K562 (cell line): ENCODE results near the gene PBX2. TPM values are rescaled to one million over a fixed set of nuclear protein-coding genes. Genes with fewer than 3 reads are reported as not detected.

Source experiments
- CBX1 ChIP-seq: sonication (generic); IDR thresholded peaks from 2 replicates; pipeline ENCODE4 v1.6.1; 2016; ENCODE audit warnings: antibody characterized with exemption, low read depth, mild to moderate bottlenecking
- CREB3 ChIP-seq: fragments of 450-650 bp; conservative IDR thresholded peaks from 2 replicates; pipeline ENCODE4 v1.6.1; 2016; ENCODE audit warnings: missing genetic modification characterization, low read depth, mild to moderate bottlenecking, missing compliant biosample characterization, moderate library complexity
- CTCF ChIP-seq, 3 experiments: IDR thresholded peaks in 2 of 3; conservative IDR thresholded peaks in 1 of 3; 2 replicates each; pipeline ENCODE4 v1.5.1; 2011 to 2012; ENCODE audit warnings: low read length in 3 of 3, mild to moderate bottlenecking in 3 of 3, control low read depth in 2 of 3, improper control_type of control experiment in 1 of 3, inconsistent platforms in 1 of 3, low read depth in 1 of 3, mixed read lengths in 1 of 3, moderate library complexity in 1 of 3; ENCODE audit not compliant: insufficient read depth in 2 of 3
- FUS ChIP-seq: fragments of 200-400 bp; formaldehyde crosslinking; optimal IDR thresholded peaks from 2 replicates; pipeline ENCODE3; 2017; ENCODE audit warnings: low read depth, low read length
- HNRNPUL1 ChIP-seq: fragments of 200-400 bp; formaldehyde crosslinking; IDR thresholded peaks from 2 replicates; pipeline ENCODE4 v1.6.1; 2017; ENCODE audit warnings: low read length
- SFPQ ChIP-seq: fragments of 200-400 bp; formaldehyde crosslinking; IDR thresholded peaks from 2 replicates; pipeline ENCODE4 v1.6.1; 2017; ENCODE audit warnings: mild to moderate bottlenecking, low read depth, low read length, moderate library complexity
- TAF15 ChIP-seq: fragments of 200-400 bp; formaldehyde crosslinking; IDR thresholded peaks from 2 replicates; pipeline ENCODE4 v1.6.1; 2017; ENCODE audit warnings: mild to moderate bottlenecking, low read depth, low read length, moderate library complexity
- TRIM25 ChIP-seq: fragments of 450-650 bp; IDR thresholded peaks from 2 replicates; pipeline ENCODE4 v1.7.0; 2016; ENCODE audit warnings: borderline replicate concordance
- ZNF12 ChIP-seq: sonication (generic); formaldehyde crosslinking; IDR thresholded peaks from 2 replicates; pipeline ENCODE4 v1.4.0; 2020; ENCODE audit warnings: mild to moderate bottlenecking, missing genetic modification reagents
- ZNF263 ChIP-seq: sonication (generic); formaldehyde crosslinking; IDR thresholded peaks from 2 replicates; pipeline ENCODE4 v1.8.0; 2022; ENCODE audit warnings: mild to moderate bottlenecking, missing genetic modification reagents, borderline replicate concordance
- ZNF347 ChIP-seq: fragments of 450-650 bp; formaldehyde crosslinking; IDR thresholded peaks from 2 replicates; pipeline ENCODE4 v1.4.0; 2020; ENCODE audit warnings: low read depth, mild to moderate bottlenecking, moderate library complexity
- ZNF398 ChIP-seq: fragments of 250-450 bp; sonication (Bioruptor Pico); IDR thresholded peaks from 2 replicates; pipeline ENCODE4 v1.8.0; 2021; ENCODE audit warnings: moderate library complexity, mild to moderate bottlenecking, inconsistent platforms
- ZNF408 ChIP-seq: fragments of 250-450 bp; sonication (Bioruptor Pico); IDR thresholded peaks from 2 replicates; pipeline ENCODE4 v1.4.0; 2020; ENCODE audit warnings: low read depth, mild to moderate bottlenecking, moderate library complexity
- ZNF589 ChIP-seq: fragments of 200-800 bp; sonication (Bioruptor generic); IDR thresholded peaks from 2 replicates; pipeline ENCODE4 v1.6.1; 2016; ENCODE audit warnings: low read depth, missing genetic modification characterization, missing compliant biosample characterization
- polyA plus RNA-seq, 8 experiments: library from polyadenylated mRNA; depleted of rRNA in 4 of 8; stranded (reverse) in 5 of 8; unstranded in 3 of 8; fragments of >200 nt; fragmentation: Nextera tagmentation in 2 of 8; fragmentation: Illumina TruSeq in 1 of 8; extraction: Ambion mirVana in 2 of 8; extraction: Trizol in 1 of 8; gene quantifications; 2 replicates each; pipeline versions ENCODE4 v1.2.1 to v1.2.3, GENCODE V29; 2011 to 2014; ENCODE audit warnings: inconsistent platforms in 1 of 8, missing spikeins in 1 of 8
- total RNA-seq, 7 experiments: library from RNA; depleted of rRNA in 6 of 7; stranded (reverse); fragments of >200 nt in 6 of 7; fragmentation: Illumina TruSeq in 2 of 7; extraction: Trizol in 2 of 7; gene quantifications; 2 replicates each; pipeline versions ENCODE4 v1.2.1 to v1.2.3, GENCODE V29; 2011 to 2021; ENCODE audit warnings: low replicate concordance in 1 of 7
- TF ChIP-seq, protein P1 (sequence below): sonication (generic); formaldehyde crosslinking; IDR thresholded peaks from 2 replicates; pipeline ENCODE4 v1.8.0; 2022; ENCODE audit warnings: missing genetic modification reagents, mild to moderate bottlenecking, borderline replicate concordance

The PBX2 gene
- total and polyA plus RNA-seq, 9 of the 15 experiments (the other 6 are each of a cell fraction or from before 2014, with no cell fraction given), result 1.9 to 134 (median 62.5) TPM

GRCh38 chr6:32166411-32167061, 23.5 kb downstream of the PBX2 start (continued):
- TF ChIP-seq TRIM25 (no peak), SFPQ (no peak), ZNF263 (CRISPR knock-in tag) (no peak), TAF15 (no peak), CREB3 (no peak), ZNF408 (no peak), FUS (no peak), HNRNPUL1 (no peak), ZNF347 (CRISPR knock-in tag) (no peak), CBX1 (0 out of 2 replicates have a peak, but pooled peaks have one; percentile 28), CTCF (IDR thresholded peaks at IDR 0.05 in 2 of 3, conservative IDR thresholded peaks at IDR 0.05 in 1 of 3; ENCODE audit: insufficient read depth in 2 of 3, low read depth in 1 of 3, low read length in 3 of 3) (peak; percentile 40 to 59 (median 58)), ZNF398 (CRISPR knock-in tag) (no peak), ZNF12 (no peak), ZNF589 (no peak)
- TF ChIP-seq, protein P1, sequence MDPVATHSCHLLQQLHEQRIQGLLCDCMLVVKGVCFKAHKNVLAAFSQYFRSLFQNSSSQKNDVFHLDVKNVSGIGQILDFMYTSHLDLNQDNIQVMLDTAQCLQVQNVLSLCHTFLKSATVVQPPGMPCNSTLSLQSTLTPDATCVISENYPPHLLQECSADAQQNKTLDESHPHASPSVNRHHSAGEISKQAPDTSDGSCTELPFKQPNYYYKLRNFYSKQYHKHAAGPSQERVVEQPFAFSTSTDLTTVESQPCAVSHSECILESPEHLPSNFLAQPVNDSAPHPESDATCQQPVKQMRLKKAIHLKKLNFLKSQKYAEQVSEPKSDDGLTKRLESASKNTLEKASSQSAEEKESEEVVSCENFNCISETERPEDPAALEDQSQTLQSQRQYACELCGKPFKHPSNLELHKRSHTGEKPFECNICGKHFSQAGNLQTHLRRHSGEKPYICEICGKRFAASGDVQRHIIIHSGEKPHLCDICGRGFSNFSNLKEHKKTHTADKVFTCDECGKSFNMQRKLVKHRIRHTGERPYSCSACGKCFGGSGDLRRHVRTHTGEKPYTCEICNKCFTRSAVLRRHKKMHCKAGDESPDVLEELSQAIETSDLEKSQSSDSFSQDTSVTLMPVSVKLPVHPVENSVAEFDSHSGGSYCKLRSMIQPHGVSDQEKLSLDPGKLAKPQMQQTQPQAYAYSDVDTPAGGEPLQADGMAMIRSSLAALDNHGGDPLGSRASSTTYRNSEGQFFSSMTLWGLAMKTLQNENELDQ (CRISPR knock-in tag), result no peak
